HK-2 (cell line): ENCODE measurements around the gene FBXL17.

Source experiments
- DNase-seq: peaks from one replicate; pipeline ENCODE4 v3.0.0-alpha.2; 2018; ENCODE audit not compliant: unreplicated experiment

The FBXL17 gene

GRCh38 chr5:107913494-107913893 lies 468.4 kb downstream of the FBXL17 start:
- no peak for DNase-seq

DNA sequence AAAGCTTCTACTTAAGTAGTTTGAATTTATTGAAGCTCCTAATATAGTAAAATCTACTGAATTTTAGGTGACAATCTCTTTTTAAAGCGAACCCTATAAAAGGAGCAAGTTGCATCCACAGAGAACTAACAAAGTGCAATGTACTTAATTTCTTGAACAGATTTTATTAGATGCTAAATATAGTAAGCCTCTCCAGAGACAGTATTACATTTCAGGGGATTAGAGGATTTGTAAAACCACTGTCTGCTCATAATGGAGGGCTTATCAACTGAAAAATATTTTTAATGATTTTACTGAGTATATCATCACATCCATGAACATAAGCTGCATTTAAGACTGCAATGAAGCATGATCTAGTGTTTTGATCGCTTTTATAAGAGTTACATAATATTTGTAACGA lies 481.2 kb downstream of the FBXL17 start:
- DNase-seq: no peak

GRCh38 chr5:107894361-107894760 lies 487.5 kb downstream of the FBXL17 start:
- DNase-seq: no peak

DNA sequence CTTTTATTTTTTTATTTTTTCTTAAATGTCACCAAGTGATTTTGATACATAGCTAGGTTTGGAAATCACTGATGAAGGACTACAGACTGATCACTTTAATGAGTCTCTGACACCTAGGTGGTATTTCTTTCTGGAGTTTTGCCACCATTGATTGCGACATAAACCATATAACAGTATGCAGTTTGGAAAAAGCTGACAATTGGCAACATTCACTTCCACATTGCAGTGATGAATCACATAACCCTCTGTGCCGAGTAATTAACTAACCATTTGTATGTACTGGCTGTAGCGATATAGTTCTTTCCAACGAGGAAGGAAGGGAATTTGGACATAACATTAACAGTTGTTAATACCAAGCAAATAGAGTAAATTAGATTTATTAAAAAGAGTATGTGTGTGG lies 488.3 kb downstream of the FBXL17 start:
- DNase-seq: no peak

DNA sequence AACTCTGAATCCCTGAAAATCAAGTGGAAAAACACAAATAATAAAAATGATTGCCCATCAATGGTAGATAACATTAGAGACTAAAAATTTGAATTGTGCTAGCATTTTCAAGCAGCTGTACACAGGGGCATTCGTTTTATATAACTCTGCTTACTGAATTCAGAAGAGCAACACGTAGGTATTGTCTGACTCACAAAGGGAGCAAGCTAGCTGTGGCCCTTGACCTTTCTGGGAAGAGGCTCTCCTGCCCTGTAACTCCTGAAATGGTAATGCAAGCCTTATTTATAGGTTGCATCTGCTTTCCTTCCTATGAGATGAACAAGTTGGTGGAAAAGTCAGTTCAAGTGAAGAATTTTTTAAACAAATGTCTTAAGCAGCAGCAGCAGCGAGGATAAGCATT lies 492.5 kb downstream of the FBXL17 start:
- DNase-seq: no peak

- DNase-seq: no peak
These were observed 493.4 kb downstream of the FBXL17 start for GRCh38 chr5:107888541-107888940.

- DNase-seq: no peak
These were observed 494.5 kb downstream of the FBXL17 start for GRCh38 chr5:107887166-107887943.

GRCh38 chr5:107885601-107886000 lies 496.3 kb downstream of the FBXL17 start:
- no peak for DNase-seq

DNA sequence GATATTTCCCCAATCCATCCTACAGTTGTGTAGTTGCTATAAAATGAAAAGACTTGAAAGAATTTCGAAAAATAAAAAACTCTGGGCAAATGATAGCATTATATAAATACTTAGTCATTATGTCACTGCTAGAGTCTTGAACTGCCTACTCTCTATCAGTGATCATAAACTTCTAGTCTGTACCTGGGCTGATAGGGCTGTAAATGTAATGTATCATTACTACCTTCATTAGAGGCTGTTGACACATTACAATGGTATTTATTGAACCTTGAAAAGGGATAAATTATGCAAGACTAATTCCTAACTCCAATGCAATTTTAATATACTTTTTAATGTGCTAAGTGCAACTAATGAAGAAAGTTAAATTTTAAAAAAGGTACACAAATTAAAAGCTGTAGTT lies 497.0 kb downstream of the FBXL17 start:
- DNase-seq: no peak

- DNase-seq: no peak
These were observed 503.2 kb downstream of the FBXL17 start for GRCh38 chr5:107878661-107879060.

DNA sequence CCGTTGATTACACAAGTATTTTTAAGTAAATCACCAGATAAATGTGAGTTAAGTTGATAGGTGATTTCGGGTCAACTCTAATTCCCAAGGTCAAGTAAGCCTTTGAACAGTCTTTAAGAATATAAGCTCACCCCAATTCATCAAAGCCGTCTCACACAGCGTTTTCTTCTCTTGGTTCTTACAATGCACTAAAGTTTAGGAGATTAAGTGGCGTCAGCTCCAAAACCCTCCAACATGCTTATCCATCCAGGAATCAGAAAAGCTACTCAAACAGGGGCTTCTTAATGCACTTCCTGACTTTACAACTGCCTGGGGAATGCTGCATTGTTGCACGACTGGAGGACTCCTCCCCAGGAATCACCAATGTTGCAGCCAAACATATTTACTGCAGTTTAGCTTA lies 505.0 kb downstream of the FBXL17 start:
- DNase-seq: no peak

DNA sequence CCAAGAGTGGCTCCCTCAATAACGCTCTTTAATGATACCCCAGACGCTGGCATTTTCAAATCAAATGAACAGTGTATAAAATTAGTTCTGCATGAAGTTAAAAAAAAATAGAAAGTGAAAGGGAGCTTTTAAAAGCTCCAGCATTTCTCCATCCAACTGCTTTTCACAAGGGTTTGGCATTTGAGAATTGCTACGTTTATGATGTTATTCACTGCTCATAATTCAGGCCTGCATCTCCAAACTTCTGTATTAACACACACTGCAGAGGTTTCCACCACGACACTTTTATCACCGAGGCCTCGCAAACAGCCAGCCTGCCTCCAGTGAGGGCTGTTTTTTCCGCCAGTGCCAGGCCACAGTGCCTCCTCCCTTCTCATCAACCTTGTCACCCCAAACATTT lies 505.6 kb downstream of the FBXL17 start:
- DNase-seq: no peak

GRCh38 chr5:107875833-107876232 lies 506.1 kb downstream of the FBXL17 start:
- DNase-seq: no peak

- peak; percentile 10 for DNase-seq
These were observed 507.1 kb downstream of the FBXL17 start for GRCh38 chr5:107874795-107875194.

GRCh38 chr5:107873877-107874276 lies 508.0 kb downstream of the FBXL17 start:
- DNase-seq: no peak

DNA sequence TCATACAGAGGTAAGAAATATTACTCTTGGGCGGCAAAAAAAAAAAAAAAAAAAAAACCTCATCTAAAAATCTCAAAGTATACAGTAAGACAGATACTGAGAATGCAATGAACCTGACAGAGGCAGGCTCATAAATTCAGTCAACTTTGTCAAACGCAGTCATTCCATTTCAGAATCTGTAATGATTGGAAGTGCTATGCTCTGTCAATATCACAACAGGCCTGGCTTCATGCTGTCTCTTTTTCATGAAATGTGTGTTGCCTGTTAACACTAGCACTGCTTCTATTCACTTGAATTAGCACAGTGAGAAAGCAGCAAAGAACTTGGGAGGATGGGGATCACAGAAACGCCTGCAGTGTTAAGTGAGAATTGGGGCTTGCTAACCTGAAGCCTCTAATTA lies 510.9 kb downstream of the FBXL17 start:
- DNase-seq: no peak

DNA sequence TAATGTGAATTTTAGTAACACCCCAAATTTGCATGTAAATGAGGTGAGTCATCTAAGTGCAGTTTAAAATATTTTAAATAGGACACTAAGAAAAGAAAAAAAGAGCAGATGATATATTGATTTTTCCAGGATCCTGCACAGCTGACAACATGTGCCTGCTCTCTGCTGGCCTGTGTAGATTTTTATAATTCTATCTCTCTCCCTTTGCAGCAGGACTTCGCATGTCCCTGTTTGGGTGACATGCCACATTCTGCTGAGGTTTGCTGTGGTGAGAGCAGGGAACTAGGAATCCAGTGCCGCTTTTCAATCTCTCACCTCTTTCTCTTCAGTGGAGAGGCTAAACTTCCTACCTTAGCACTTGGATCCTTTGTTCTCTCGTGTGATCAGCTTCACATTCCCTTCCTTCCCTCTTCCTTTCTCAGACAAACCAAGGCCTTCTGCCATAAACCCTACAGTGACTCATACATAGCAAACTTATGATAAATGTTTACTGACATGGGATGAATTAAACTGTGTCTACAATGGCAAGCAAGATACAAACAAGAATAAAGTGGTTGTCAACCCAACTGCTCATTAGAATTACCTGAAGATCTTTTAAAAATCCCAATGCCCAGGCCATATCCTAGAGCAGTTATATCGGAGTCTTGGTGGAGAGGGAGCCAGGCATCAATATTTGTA lies 512.3 kb downstream of the FBXL17 start:
- no peak for DNase-seq

- DNase-seq: no peak
These were observed 513.1 kb downstream of the FBXL17 start for GRCh38 chr5:107868650-107869409.

DNA sequence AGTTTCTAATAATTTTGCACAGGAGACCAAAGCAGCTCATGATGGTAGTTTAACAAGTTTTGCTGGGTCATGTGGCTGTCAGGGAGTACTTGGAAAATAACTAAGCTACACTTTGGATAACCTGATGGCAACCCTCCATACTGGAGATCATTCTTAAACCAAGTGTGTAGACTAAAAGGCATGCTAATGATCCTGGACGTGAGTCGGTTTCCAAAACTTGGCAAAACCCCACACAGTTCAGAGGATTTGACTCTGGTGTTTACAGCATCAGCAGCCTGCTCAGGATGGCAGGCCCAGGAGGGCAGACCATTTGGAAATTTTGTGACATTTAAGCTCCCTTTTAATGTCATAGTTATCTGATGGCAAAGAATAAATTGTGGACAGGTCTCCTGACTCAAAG lies 514.6 kb downstream of the FBXL17 start:
- no peak for DNase-seq

DNA sequence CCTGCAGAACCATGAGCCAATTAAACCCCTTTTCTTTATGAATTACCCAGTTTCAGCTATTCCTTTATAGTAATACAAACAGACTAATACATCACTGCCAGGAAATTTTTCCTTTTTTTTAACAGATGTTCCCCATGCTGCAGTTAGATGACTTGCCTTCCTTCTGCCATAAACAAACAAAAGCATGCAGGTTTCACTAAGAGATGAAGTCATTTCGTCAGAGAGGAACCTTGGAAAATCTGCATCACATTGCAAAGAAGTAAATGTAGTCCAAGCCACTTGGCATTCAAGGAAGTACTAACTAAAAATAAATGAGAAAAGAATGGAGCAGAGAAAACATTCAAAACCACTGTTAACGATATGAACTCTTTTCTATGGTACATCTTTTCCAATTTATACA lies 517.1 kb downstream of the FBXL17 start:
- no peak for DNase-seq

DNA sequence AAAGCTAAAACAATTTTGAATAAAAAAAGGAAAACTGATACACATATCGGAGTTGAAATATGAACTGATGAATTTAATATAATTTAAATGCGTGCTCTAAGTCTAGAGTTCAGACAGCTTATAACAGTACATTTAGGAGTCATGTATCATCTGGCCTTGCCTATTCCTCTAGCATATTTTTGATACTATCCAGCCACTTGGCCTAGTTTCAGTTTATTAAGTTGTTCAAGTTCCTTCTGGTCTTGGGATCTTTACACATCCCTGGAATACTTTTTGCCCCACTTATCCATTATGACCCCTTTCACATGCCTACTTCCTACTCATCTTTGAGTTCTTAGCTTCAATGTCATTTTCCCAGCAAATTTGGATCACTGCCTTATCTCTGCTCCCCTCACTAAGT lies 518.8 kb downstream of the FBXL17 start:
- DNase-seq: no peak

- DNase-seq: no peak
These were observed 520.3 kb downstream of the FBXL17 start for GRCh38 chr5:107861565-107861964.

- DNase-seq: no peak
These were observed 521.9 kb downstream of the FBXL17 start for GRCh38 chr5:107860044-107860443.
